Stimulated activated CD4-positive, alpha-beta T cell treated with anti-CD3 and anti-CD28 coated beads, Interleukin-4, amount 100 ng/mL, for 48 hours (primary cell): Measurements from ENCODE around the gene PI4KA.

Experiments
- DNase-seq, 2 donors: peaks; one replicate each; pipeline ENCODE4 v3.0.0-alpha.2; 2020; ENCODE audit warnings: low read depth in 2 of 2

PI4KA gene

DNA sequence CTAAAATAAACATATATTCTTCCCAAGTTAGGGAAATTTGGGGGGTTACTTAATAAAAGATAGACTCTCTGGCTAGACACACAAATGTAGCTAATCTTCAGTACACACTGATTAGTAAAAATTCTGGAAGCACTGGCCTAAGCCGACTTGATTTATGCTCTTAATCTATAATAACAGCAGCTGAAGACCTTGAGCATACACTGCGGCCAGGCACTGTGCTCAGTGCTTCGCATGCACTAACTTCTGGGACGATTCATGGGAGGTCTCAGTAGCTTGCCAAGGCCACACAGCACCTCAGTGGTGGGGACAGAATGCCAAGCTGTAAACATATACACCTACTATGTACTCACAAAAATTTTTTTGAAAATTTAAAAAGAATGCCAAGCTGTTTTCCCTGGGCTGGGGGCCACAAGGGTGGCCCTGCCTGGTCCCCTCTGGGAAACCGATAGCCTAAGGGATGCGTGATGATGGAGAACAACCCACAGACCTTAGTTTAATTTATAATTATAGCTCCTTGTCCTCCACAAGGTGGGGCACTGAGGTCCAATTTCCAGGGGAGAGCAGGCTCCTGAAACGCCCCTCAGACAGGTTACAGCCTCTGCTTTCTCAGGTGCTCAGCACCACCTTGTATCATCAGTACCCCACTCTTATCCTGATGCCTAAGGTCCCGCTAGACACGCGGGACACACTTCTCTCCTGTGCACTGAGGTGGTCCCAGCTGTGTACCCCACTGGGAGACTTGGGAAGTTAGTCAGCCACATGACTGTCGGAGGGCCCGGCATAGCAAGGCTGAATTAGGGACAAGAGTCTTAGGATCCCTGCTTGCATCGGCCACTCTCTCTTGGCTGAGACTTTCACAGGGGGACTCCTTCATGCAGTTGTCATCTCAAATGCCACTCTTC is 64.6 kb downstream of the PI4KA start:
- no peak for DNase-seq

DNA sequence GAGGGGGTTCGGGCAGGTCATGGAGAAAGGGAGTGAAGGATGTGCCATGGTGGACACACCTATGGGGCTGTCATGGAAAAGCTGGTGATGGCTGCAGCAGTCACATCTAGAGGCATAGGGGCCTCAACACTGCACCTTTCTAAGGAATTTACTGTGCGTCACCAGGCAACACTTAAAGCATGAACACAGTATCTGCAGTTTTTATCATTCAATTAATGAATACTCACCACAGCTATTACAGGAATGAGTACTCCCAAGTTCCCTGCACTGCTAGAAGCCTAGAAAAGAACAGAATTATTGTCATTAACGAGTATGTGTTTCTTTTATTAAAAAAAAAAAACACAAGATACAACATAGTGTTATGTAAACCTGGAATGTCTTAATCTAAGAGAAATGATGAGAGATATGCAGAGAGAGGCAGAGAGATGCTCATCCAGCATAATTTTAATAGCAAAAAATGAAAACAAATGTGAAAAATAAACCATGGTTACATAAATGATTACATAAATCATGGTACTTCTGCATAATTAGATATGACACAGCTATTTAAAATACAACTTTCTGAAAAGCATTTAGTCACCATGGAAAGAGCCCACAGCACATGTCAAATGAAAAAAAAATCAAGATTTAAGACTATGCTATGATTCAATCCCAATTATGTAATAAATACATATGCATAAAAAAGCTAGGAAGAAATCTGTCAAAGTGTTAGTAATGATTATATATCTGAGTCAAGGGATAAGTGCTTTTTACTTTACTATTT is 65.5 kb downstream of the PI4KA start:
- no peak for DNase-seq

DNA sequence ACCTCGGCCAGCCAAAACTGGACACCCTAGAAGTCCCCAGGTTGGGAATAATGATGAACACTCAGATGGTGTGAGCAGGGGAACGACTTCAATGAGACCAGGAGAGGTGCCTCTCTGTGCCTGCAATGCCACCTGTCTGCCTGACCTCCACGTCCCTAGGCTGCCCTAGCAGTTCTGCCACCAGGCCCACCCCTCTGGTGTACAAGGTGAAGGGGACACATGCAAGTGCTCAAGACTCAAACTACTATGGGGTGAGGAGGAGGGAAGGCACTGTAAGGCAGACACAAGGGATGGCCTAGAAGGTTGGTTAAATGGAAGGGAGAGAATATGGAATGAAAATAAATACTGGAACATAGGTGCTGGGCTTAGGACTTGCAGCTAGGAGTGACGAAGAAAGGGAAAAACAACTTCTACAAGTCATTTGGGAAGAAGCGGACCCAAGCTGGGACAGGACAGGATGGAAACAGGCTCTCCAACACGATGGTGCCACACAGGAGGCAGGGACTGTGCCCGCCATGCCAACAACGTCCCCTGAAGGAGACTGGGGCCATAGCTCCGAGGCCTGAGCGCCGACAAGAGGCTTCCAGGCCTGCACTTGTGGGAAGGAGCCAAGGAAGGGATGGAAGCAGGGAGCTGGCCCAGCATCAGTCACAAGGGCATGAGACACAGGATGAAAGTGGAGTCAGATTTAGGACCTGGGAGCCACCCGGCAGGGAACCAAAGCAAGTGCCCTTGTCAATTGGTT is 66.2 kb downstream of the PI4KA start:
- DNase-seq: no peak

DNA sequence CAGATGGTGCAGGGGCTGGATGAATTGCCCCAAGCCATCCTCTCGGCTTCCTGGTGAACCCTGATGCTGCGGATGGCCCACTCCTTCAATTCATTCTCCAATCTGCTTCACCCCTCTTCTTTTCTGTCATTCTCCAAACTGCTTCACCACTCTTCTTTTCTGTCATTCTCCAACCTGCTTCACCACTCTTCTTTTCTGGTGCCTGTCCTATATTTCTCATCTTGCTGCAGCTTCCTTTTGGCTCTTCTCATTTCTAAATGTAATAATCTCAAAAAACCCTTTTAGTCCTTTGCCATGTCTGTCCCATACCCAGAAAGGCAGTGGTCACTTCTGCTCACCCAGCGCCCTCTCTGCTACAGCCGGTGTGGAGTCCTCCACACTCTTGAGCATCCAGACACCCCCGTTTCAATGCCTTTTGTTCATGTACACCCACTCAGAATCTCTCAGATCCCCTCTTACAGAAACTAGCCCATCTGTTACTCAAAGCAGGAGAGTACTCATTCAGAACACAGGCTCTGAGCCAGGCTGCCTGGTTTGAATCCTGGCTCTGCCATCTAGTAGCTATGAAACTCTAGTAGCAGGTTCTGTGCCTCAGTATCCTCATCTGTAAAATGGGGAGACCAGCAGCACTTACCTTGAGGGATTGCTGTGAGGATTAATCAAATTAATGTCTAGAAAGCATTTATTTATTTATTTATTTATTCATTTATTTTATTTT is 69.8 kb downstream of the PI4KA start:
- no peak for DNase-seq

DNA sequence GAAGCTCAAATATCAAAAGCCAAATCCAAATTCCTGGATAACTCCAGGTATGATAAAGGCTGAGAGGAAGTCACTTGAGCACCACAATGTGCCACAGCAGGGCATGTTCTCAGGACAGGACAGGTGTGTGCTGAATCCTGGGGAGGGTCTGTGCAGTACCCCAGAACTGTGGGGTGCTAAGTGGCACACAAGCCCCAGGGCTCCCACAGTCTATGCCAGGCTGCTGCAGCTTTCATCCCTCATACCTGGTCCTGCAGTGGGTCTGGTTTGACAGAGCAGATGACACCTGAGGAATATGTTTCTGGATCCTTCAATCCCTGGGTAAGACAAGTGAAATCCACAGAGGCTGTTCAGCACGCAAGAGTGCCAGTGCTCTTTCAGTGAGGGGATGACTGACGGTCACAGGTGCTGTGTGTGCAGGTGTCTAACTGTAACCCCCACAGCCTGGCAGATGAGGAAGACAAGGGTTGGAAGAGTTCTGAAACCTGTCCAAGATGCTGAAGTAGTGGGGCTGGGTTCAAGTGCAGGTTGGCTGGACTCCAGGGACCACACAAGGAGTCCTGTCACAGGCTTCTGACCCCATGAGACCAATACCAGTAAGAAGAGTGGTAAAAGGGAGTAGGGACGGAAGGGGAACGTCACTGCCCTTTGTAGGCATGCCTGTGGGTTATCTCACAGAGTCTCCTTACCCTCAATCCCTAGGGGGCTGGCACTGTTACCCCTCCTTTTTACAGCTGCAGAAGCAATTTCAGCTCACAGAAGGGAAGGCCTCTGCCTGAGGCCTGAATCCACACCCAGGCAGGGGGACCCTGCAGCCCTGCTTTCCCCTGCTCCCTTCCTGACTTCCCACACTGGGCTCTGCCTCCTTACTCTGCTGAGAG is 70.6 kb downstream of the PI4KA start:
- DNase-seq: no peak

DNA sequence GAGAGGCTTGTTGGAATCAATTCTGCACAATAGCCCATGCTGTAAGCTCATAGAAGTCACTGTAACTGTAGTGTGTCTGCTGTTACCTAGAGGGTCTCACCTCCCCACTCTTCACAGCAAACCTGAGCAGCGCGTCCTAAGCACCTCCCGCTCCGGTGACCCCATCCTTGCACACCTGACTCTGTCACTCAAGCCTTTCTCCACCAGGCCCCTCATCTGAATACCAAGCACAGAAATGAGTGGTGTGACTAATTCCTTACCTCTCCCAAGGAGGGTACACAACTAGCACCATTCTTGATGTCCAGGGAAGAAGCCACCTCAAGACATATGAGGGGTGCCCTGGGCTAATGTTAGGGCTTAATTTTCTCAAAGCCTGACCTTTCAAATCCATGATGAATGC is 71.4 kb downstream of the PI4KA start:
- DNase-seq: no peak

DNA sequence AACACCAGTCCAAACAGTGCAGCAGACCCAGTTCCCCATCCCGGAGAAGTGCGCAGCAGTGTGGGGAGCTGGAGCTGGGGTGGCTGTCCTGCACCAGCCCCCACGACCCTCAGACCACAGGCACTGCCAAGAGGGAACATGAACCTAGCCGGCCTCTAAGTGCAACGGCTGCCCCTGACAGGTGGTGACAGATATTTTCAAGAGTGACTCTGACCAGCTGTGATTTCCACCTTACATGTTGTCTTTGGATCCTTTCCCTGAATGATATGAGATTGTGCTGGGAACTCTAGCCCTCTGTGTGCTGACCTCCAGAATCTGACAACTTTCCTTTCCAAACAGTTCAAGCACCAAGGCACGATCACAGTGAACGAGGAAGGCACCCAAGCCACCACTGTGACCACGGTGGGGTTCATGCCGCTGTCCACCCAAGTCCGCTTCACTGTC is 72.1 kb downstream of the PI4KA start:
- no peak for DNase-seq

DNA sequence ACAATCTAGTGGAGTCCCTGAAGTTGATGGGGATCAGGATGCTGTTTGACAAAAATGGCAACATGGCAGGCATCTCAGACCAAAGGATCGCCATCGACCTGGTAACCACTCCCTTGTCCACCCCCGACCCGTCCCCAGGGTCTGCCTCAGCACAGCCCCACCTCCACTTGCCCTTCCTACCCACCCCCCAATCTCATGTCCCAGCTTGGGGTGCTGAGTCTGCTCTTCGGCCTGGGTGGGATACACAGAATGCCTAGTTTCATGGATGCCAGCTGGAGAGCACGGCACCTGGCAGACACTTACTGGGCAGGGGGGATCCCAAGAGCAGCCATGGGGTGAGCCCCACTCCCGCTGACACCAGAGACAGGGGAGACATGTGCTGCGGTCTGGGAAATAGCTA is 72.6 kb downstream of the PI4KA start:
- no peak for DNase-seq

DNA sequence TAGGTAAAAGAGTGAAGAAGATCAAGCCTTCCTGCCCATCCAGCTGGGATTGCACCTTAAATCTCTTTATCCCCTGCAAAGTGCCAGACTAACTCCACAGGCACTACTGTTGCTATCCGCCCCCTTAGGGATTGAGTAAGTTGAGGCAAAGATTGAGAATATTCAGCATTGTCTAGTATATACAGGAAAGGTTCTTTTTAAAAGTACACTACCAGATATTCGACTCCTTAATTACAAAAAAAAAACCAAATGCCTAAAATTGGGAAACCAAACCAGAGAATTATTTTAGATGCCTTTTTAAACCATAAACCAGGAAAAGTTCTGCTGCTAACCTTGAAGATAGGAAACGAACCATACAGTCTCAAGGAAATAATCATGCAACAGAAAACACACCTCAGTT is 73.2 kb downstream of the PI4KA start:
- DNase-seq: no peak

DNA sequence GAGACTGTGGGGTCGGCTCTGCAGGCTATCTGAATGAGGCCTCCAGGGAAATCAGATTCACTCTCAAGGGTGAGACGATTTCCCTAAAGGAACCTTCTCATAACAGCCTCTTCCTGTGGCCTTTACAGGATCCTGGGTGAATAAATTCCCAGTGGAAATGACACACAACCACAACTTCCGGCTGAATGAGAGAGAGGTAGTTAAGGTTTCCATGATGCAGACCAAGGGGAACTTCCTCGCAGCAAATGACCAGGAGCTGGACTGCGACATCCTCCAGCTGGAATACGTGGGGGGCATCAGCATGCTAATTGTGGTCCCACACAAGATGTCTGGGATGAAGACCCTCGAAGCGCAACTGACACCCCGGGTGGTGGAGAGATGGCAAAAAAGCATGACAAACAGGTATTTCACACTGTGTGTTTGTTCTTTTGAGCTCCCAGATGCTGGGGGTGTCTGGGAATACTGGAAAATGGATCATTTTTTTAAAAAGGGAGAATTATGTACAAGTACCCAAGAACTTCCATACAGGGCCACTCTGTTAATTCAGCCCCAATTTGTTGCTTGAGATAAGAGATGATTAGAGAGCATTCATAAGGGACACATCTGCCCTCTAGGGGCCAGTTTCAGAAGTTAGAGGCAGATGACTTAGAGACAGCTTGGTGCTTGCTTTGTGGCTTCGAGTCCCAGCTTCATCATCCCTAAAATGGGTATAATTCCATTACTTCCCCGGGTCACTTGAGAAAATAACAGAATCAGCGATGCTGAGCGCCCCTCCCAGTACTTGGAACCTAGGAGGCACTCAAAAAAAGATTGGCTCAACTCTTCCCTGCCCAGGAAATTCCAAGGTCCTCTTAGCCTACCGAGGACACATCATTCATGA is 74.5 kb downstream of the PI4KA start:
- DNase-seq: peak; percentile 28 to 44

DNA sequence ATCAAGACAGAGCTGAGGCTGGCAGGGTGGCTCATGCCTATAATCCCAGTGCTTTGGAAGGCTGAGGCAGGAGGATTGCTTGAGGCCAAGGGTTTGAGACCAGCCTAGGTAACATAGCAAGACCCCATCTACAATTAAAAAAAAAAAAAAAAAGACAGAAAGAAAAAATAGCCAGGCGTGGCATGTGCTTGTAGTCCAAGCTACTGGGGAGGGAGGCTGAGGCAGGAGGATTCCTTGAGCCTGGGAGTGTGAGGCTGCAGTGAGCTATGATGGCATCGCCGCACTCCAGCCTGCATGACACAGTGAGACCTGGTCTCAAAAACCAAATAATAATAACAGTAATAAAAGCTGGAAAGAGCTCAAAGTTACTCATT is 75.3 kb downstream of the PI4KA start:
- DNase-seq: no peak

DNA sequence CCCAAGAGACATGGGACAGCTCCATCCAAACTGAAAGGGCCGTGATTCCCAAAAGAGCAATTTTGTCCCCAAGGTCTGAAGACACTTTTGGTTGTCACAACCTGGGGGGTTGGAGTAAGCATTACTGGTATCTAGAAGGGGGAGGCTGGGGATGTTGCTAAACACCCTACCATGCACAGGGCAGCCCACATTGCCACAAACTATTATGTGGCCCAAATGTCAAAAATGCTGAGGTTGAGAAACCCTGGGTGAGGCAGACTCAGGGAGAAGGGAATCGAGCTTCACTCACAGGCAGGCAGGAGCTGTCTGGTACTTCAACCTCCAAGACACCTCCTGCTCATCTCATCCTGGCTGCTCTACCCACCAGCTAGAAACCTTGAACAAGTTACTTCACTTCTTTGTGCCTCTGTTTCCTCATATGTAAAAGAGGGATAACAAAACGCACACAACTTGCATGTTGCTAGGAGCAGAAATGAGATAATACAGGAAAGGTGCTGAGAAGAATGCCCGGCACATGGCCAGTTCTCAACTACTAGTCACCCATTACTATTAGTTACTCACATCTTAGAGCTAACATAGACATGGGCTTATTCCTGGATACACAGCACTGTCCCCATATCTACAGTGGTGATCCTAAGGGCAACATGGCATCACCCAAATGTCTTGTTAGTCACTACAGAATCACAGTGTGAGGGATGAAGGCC is 75.9 kb downstream of the PI4KA start:
- DNase-seq: no peak

DNA sequence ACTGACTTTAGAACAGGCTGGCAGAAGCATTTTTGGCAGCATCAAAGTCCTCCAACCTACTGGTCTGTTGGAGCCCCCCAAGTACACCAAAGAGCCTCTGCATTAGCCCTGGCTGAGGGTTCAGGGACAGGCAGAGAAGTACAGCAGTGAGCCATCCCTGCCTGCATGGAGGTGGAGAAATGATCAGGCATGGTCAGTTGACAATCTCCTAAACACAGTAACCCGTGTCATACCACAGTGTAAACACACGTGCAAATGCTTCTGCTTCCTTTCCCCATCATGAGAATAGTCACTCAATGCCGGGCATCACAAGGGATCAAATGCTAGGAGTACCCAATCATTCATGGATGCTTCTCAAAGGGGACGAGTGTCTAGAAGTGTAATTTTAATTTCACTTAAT is 76.5 kb downstream of the PI4KA start:
- no peak for DNase-seq

DNA sequence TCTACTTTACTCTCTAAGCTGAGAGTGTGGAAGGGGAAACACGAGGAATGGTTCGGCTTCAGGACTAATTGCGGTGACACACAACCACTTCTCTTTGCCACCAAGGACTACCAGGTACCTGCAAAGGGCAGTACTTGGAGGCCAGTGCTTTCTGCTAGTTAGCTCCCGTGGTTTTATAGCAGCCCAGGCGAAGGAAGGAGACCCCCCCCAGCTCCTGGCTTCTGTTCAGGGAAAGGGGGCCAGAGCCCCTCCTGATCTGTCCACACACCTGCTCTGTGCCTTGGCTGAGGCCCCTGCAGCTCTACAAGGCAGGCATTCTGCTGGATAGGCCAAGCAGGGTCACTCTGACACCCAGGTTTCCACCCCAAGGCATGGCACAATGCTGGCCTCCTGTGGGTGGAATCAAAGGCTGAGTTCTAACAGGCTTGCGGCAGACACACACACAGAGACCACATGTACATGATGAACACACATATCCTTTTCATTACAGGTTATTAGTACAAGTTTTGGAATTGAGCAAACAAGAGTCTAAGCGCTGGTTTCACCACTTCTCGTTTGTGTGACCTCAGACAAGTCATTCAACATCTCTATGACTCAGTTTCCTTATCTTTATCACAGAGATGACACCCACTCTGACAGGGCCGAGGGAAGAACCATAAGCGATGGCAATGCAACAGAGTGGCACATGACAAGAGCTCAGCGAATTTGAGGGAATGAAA is 77.2 kb downstream of the PI4KA start:
- peak; percentile 31 to 39 for DNase-seq

DNA sequence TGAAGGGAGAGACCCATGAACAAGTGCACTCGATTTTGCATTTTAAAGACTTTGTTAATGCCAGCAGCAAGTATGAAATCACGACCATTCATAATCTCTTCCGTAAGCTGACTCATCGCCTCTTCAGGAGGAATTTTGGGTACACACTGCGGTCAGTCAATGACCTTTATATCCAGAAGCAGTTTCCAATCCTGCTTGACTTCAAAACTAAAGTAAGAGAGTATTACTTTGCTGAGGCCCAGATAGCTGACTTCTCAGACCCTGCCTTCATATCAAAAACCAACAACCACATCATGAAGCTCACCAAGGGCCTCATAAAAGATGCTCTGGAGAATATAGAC is 78.8 kb downstream of the PI4KA start:
- no peak for DNase-seq

DNA sequence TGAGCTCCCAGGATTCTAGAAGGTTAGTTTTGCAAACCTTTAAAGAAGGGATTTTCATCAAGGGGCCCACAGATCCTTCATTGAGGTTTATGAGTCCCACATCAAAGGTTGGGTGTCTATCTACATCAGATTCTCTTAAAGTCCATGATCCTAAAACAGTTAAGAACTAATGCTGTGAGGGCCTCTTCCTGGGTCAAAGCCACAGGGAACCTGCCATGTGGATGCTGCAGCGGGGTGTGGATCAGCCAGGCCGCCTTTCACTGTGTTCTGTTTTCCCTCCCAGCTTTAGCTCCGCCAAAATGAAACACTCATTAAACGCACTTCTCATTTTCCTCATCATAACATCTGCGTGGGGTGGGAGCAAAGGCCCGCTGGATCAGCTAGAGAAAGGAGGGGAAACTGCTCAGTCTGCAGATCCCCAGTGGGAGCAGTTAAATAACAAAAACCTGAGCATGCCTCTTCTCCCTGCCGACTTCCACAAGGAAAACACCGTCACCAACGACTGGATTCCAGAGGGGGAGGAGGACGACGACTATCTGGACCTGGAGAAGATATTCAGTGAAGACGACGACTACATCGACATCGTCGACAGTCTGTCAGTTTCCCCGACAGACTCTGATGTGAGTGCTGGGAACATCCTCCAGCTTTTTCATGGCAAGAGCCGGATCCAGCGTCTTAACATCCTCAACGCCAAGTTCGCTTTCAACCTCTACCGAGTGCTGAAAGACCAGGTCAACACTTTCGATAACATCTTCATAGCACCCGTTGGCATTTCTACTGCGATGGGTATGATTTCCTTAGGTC is 79.4 kb downstream of the PI4KA start:
- DNase-seq: no peak

DNA sequence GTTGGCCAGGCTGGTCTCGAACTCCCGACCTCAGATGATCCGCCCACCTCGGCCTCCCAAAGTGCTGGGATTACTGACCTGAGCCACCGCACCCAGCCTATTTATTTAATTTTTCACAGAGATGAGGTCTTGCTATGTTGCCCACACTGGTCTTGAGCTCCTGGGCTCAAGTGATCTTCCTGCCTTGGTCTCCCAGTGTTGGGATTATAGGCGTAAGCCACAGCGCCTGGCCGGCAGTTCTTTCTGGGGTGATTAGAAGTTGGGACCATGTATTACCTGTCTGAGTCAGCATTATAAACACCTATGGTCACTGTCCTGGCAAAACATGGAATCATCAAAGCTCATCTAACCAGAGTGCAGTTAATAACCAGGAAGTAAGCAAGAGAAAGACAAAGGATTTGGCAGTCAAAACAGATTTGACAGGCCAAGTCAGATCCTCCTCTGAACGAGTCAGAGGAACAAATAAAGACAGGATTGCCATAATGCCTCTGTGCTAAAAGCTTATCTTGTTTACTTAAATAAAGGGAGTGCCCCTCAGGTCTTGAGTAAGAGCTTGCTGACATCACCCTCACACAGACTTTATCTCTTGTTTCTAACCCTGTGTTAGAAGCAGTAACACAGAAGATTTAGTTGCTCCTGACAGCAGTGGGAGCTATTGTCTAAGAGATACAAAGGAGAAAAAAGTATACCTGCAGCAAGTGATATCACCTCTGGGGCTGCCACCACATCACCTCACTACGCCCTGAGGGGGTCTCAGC is 81.0 kb downstream of the PI4KA start:
- DNase-seq: no peak
